ENCODE results near the gene PHF20.
"Not testable (repeated sequence)": the region's sequence is repeated elsewhere in the genome, so short reads cannot be mapped to it uniquely, and the experiment has no call there.

PHF20 gene

DNA sequence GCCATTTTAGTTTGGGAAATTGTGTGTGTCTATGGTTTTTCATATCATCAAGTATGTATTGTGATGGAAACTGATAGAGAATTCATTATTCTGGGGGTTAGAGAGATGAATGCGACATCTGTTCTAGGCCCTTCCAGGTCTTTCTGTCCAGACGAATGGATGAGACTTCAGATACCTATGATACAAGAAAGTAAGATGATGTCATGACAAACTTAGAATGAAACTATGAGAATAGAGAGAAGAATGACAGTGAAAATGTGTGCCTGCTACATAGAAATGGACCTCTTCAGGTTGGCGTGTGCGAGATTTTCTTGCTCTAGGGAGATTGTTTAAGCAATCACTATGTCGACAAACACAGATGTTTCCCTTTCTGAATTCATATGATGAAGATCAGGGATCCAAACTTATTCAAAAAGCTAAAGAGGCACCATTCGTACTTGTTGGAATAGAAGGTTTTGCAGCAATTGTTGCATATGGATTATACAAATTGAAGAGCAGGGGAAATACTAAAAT, 106.4 kb downstream of the PHF20 start:
- no peak for DNase-seq (ENCODE audit: low read depth, low spot score)
- peak overlapping the region; percentile 2 for H3K27ac ChIP-seq

DNA sequence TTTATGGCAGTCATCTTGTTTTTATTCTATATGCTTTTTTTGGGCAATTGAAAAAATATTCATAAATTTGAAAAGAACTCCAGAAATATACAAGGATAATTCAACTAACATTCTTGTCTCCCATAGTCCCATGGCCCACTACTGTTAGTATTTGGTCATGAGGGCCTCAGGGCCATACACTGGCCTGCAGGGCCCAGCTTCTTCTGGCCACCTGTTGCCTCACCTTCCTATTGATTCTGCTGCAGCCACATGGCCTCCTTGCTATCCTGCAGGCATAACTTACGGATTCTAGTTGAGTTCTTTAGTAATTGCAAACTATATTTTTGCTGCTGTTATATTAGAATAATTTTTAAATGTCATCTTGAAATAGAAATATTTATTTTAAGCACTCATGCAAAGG, 109.9 kb downstream of the PHF20 start:
- peak overlapping the region; percentile 100 for H3K27ac ChIP-seq
- no peak for DNase-seq (ENCODE audit: low read depth, low spot score)

DNA sequence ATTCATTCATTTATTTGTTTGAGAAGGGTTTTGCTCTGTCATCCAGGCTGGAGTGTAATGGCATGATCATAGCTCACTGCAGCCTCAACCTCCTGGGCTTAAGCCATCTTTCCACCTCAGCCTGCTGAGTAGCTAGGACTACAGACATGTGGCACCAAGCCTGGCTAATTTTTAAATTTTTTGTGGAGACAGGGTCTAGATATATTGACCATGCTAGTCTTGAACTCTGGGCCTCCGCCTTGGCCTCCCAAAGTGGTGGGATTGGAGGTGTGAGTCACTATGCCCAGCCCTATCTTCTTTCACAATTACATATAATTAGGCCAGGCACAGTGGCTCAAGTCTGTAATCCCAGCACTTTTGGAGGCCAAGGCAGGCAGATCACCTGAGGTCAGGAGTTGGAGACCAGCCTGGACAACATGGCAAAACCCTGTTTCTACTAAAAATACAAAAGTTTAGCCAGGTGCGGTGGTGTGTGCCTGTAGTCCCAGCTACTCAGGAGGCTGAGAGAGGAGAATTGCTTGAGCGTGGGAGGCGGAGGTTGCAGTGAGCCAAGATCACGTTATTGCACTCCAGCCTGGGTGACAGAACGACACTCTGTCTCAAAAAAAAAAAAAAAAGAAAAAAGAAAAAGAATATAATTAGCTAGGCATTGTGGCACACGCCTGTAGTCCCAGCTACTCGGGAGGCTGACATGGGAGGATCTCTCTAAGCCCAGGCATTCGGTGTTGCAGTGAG, 110.8 kb downstream of the PHF20 start:
- DNase-seq (ENCODE audit: low read depth, low spot score): not testable (repeated sequence)

DNA sequence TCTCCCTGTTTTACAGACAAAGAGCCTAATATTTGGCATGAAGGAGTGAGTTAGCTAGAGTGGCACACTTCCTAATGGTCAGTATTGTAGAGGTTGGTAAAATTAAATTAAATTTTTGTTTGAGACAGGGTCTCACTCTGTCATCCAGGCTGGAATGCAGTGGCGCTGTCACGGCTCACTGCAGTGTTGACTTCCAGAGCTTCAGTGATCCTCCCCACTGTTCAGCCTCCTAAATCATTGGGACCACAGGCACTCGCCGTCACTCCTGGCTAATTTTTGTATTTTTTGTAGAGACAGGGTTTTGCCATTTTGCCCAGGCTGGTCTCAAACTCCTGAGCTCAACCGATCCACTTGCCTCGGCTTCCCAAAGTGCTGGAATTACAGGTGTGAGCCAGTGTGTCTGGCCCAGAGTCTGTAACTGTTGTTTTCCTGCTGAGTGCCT, 111.5 kb downstream of the PHF20 start:
- DNase-seq (ENCODE audit: low read depth, low spot score): no peak
- peak overlapping the region; percentile 100 for H3K27ac ChIP-seq

More for the DNA sequence above, 110.8 kb downstream of the PHF20 start:
- H3K27ac ChIP-seq: peak overlapping the region; percentile 100

DNA sequence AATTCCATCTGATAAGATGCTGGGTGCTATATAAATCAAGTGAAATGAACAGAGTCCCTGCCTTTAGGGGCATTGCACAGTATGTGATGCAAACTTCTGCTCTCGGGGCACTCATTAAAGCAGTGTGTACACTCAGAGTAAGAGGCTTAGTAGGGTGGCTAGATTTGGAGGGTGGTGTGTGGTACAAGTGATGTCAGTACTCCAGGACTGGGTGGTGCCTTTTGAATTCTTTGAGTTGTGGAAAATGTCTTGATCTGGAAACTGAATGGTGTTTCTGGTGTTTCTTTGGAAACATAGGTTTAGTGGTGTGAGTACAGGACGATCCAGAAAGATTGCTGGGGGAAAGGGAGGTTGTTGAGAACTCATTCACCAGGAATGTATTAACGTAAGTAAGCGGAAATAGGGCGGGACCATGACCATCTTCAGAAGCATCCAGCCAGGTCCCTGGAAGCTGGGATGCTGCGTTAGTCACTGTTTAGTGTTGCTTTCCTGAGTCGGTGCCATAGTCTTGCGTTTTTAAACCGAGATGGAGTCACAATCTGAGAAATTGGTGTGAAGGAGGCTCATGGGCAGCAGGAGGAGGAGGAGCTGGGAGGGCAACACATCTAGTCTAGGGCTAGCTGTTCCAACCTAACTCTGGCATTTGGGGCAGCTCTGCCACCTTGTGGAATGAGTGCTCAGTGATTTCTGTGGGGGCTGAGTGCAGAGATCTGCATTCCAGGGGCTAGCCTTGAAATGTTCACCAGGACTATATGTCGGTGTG, 112.1 kb downstream of the PHF20 start:
- peak overlapping the region; percentile 100 for H3K27ac ChIP-seq

DNA sequence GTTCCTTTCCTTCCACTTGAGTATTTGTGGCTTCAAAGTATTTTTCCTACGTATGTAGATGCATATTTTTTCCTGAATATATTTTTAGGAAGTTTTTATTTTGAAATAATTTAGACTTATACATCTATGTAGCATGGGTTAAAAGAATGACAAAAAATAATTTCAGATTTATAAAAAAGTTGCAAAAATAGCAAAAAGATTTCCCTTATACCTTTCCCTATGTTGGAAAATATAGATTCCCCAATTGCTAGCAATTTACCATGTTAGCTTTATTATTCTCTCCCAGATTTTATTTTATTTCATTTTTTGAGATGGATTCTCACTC, 112.7 kb downstream of the PHF20 start:
- no peak for DNase-seq (ENCODE audit: low read depth, low spot score)
- H3K27ac ChIP-seq: peak overlapping the region; percentile 100

More for the DNA sequence above, 112.1 kb downstream of the PHF20 start:
- peak; percentile 99 for DNase-seq (ENCODE audit: low read depth, low spot score)

DNA sequence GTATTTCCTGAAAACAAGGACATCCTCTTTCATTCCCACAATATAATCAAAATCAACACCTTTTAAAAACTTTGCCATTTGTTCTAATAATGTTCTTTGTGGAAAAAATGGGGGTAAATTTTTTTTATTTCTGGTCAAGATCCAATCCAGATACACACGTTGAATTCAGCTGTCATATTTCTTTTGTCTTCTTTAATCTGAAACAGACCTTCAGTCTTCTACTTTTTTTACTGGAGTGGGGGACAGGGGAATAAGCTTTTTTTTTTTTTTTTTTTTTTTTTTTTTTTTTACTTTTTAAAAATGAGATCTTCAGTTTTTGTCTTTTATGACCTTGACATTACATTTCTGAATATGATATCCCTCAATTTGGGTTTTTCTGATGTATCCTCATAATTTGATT, 113.4 kb downstream of the PHF20 start:
- H3K27ac ChIP-seq: peak overlapping the region; percentile 100
- DNase-seq (ENCODE audit: low read depth, low spot score): no peak

DNA sequence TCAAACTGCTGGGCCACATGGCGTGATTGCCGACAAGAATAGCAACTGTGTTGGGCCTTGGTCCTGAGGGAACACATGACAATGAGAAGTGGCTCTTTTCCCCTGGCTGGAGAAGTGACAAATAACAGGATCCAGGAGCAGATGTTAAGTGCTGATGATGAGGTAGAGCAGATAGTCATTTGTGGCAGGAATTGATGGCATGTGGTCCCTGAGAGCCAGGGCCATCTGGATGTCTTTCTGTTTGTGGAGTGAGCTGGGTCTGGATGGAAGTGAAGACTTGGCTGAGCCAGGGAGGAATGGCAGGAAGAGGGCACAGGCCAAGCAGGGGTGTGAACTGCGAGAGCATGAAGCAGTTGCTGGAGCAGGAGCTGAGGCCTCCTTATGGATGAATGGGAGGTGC, 114.7 kb downstream of the PHF20 start:
- H3K27ac ChIP-seq: no peak overlapping the region
- DNase-seq (ENCODE audit: low read depth, low spot score): no peak

DNA sequence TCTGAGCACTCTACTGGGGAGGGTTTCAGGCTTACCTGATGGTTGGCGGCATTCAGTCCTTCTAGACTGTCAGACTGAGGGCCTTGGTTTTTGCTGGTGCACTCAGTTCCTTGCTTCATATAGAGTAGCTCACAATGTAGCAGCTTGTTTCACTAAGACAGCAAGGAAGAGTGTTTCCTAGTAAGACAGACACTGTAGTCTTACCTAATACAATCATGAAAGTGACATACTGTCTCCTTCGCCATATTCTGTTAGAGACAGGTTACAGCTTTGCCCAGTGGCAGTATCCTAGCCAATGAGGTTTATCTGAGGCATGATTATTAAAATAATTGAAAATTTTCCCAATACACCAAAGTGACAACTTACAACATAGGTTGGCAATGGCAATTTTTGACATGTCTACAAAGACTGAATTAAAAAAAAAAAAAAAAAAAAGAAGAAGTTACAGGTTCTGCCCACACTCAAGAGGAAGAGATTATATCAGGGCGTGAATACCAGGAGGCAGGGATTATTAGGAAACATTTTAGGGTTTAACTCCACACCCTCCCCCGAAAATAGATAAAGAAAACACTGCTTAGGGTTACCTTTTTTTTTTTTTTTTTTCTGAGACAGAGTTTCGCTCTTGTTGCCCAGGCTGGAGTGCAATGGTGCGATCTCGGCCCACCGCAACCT, 115.7 kb downstream of the PHF20 start:
- H3K27ac ChIP-seq: no peak overlapping the region
- DNase-seq (ENCODE audit: low read depth, low spot score): no peak

DNA sequence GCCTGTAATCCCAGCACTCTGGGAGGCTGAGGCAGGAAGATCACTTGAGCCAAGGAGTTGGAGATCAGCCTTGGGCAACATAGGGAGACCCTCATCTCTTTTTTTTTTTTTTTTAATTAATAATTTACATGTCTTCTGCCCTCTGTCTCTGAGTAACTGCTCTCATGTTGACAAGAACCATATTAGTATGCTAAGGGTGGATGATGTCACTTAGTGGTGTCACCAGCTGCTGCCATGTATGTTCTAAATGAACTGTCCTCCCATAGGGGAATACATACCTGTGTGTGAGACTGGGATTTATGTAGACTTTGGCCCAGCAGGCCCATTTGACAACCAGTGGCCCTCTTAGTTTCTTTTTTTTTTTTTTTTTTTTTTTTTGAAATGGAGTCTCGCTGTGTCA, 116.8 kb downstream of the PHF20 start:
- DNase-seq (ENCODE audit: low read depth, low spot score): no peak
- H3K27ac ChIP-seq: no peak overlapping the region

DNA sequence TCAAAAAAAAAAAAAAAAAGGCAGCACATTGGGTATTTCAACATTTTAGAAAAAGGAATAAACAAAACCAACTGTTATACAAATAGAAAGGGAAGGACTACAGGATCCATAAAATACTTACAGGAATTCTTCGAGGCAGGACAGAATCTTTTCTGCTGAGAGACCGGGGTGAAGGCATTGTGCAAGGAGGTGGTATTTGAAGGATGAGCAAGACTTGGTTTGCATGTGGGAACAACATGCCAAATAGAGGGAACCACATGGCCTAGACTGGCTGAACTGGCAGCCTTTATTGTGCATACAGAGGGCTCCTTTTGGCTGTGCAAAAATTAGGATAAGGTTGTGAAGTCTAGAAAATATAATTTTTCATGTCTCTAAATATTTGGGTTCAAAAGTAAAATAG, 119.6 kb downstream of the PHF20 start:
- no peak for DNase-seq (ENCODE audit: low read depth, low spot score)
- H3K27ac ChIP-seq: no peak overlapping the region

DNA sequence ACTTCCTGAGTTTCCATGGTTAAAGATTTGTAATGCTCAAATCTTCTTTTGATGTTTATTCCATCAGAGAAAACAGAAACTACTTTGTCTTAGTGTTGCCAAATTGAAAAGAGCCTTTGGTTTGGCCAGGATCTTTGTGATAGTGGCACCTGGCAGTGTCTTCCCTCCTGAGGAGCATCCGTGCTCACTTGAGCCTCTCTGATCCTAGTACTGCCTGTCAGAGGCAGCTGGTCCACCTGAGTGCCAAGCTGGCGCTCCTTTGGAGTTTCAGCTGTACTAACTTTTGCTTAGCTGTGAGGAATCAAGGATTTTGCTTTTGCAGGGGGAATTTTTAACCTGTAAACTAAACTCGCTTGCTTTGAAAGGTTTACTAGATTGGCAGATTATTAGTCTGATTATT, 121.1 kb downstream of the PHF20 start:
- H3K27ac ChIP-seq: no peak overlapping the region
- no peak for DNase-seq (ENCODE audit: low read depth, low spot score)

DNA sequence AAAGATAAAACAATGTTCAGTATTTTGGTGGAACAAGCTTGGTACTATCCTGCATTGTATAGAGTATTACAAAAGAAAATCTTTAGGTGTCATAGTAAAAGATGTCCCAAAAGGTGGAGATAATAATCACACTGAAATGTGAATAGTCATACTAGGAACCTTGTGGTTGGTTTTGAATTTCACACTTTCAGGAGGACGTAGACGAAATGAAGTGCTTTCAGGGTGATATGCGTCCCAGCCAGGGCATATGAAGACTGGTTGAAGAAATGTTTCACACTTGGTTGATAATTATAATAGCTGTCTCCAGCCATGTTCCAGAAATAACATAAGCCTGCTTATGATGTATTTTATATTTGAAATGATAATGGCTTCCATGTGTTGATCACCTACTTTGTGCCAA, 122.1 kb downstream of the PHF20 start:
- no peak for DNase-seq (ENCODE audit: low read depth, low spot score)

DNA sequence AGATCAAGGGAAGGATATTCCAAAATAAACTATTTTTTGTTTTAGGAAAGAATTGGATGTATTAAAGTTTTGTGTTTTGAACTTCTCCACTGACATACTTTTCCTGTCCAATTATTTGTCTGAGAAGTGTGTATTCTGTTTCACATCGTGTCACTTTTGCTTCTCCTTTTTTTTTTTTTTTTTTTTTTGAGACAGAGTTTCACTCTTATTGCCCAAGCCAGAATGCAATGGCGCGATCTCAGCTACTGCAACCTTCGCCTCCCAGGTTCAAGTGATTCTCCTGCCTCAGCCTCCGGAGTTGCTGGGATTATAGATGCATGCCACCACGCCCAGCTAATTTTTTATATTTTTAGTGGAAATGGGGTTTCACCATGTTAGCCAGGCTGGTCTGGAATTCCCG, 123.7 kb downstream of the PHF20 start:
- H3K27ac ChIP-seq; DNase-seq (ENCODE audit: low read depth, low spot score): not testable (repeated sequence)

More for the DNA sequence above, 122.1 kb downstream of the PHF20 start:
- no peak overlapping the region for H3K27ac ChIP-seq

DNA sequence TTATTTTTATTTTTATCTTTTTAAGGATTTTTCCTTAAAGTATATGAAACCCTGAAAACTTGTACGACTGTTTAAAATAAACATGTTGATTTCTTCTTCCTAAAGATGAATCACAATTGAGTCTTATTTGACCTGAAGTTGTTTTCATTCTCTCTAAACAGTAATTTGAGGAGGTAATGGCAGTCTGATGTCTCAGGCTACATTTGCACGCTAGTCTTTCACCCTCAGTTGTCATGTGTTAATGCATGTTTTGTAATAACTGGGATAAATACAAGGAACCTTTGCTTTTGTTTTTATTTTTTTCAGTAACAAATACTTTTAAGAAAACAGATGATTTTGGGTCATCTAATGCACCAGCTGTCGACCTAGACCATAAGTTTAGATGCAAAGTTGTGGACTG, 127.2 kb downstream of the PHF20 start:
- DNase-seq (ENCODE audit: low read depth, low spot score): no peak
- no peak overlapping the region for H3K27ac ChIP-seq

DNA sequence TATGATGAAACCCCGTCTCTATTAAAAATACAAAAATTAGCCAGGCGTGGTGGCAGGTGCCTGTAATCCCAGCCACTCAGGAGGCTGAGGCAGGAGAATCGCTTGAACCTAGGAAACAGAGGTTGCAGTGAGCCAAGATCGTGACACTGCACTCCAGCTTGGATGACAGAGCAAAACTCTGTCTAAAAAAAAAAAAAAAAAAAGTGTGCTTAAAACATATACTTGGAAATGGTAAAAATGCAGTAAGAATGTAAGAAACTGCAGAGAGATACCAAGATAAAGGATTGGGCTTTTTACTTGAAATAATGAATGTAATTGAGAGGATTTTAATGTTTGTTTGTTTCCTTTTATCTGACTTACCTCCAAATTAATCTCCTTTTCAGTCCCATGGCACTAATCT, 129.4 kb downstream of the PHF20 start:
- not testable (repeated sequence) for DNase-seq (ENCODE audit: low read depth, low spot score)
- H3K27ac ChIP-seq: peak overlapping the region; percentile 24

DNA sequence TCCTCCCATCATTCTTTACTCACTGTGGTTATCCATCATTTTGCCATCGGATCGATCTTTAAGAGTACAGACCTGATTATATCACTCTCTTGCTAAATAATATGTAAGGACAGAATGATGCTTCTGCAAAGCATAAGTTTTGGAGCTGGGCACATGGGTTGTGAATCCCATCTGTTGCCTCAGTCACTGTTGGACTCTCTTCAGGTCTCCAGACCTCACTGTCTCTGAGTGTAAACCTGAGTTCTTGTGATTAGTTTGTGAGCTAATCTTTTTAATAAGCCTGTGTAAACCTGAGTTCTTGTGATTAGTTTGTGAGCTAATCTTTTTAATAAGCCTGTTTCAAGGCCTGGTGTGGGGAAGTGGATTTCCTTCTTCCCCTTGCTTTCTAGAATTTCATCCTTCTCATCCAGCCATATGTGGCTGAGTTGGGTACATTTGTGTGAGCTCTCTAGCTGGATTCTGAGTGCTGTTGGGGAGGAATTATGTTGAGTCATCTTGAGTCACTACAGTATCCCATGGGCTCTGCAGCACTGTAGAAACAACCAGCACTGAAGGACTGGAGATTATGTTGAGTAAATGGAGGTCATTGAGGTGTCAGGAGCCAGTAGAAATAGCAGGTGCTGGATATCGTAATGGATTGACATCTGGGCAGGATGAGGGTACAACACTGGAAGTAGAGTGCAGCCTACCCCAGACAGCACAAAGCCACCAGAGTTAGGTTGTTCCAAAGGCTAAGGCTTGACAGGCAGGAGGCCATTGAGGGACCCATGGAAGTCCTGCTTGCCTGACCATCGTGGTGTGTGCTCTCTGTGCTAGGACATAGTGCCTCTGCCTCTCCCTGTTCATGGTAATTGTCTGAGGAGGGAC, 130.1 kb downstream of the PHF20 start:
- peak overlapping the region; percentile 24 for H3K27ac ChIP-seq
- DNase-seq (ENCODE audit: low read depth, low spot score): peak; percentile 26

DNA sequence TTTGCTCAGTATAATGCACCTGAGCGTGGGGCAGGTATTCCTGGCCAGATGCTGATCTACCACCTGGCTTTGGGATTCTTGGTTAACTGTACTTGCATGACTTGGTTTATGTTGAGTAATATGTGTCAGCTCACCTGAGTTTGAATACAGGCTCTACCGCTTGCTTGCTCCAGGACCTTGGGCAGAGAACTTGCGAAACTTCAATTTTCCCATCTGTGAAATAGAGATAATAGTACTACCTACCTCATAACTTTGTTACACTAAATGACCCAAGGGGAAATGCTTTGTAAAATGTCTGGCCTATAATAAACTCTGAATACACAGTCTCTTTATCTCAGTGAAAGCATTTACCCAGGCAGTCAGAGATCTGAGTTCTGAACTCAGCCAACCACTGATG, 130.7 kb downstream of the PHF20 start:
- no peak for DNase-seq (ENCODE audit: low read depth, low spot score)

DNA sequence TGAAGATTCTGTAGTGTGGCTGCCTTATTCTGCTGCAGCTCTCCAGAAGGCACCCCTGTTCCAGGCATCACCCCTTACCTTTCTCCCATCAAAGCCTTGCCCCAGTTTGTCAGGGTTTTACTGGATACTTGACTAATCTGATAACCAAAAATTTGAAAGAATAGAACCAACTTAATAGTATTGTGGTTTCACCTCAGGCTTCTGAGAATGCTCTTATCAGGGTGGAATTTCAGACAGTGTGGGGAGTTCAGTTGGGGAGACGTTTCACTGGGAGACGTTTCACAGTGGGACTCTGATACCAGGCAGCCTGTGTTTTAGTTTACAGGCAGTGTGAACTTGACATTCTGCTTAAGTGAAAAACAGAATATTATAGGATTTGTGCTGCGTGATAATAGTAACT, 132.0 kb downstream of the PHF20 start:
- no peak overlapping the region for H3K27ac ChIP-seq
- no peak for DNase-seq (ENCODE audit: low read depth, low spot score)

More for the DNA sequence above, 130.7 kb downstream of the PHF20 start:
- no peak overlapping the region for H3K27ac ChIP-seq

All from epithelial cell of prostate (primary cell).